ENCODE measurements around the gene NAA16. TPM values are rescaled to one million over a fixed set of nuclear protein-coding genes. Genes with fewer than 3 reads are reported as not detected.
"Not testable (repeated sequence)": the region's sequence is repeated elsewhere in the genome, so short reads cannot be mapped to it uniquely, and the experiment has no call there.

The NAA16 gene
- polyA plus RNA-seq, 4 donors: 5.1 to 20.8 (median 6.4) TPM

- H3K4me1 ChIP-seq (ENCODE audit: control insufficient read depth in 3 of 3, insufficient read depth in 2 of 3, low read depth in 1 of 3, low read length in 2 of 3); H3K27me3 ChIP-seq (ENCODE audit: control insufficient read depth in 3 of 3, insufficient read depth in 3 of 3, low read length in 3 of 3); FAIRE-seq; H3K27ac ChIP-seq (ENCODE audit: low read depth in 1 of 3, low read length in 2 of 3); H3K36me3 ChIP-seq (ENCODE audit: control insufficient read depth in 3 of 3, insufficient read depth in 2 of 3, low read depth in 1 of 3, low read length in 3 of 3); H3K4me3 ChIP-seq (ENCODE audit: low read depth in 1 of 3, low read length in 3 of 3); H3K9me3 ChIP-seq (ENCODE audit: control insufficient read depth in 2 of 2, insufficient read depth in 1 of 2, low read depth in 1 of 2, low read length in 1 of 2); DNase-seq: not testable (repeated sequence)
- 85 to 90% (median 88%) methylated on average over 12 to 13 of the region's 13 CpGs for WGBS, 3 donors
Measured at GRCh38 chr13:41423259-41423658, 112.2 kb downstream of the NAA16 start.

DNA sequence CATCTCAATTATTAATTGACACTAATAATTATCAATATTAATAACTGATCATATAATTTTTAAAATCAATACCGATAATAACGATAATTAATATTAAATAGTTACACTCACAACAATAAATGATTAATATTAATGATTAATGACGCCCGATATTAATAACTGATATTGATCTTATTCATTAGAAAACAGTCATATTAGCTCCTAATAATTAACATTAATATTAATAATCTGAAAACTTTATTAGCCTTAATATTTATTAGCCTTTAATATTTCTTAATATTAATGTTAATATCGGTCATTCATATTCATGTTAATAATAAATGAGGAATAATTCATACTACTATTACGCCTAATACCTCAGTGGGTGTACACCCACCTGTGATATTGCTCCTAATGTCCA, 113.6 kb downstream of the NAA16 start:
- not testable (repeated sequence) for H3K4me1 ChIP-seq (ENCODE audit: control insufficient read depth in 3 of 3, insufficient read depth in 2 of 3, low read depth in 1 of 3, low read length in 2 of 3); H3K27ac ChIP-seq (ENCODE audit: low read depth in 1 of 3, low read length in 2 of 3); H3K36me3 ChIP-seq (ENCODE audit: control insufficient read depth in 3 of 3, insufficient read depth in 2 of 3, low read depth in 1 of 3, low read length in 3 of 3); DNase-seq; H3K4me3 ChIP-seq (ENCODE audit: low read depth in 1 of 3, low read length in 3 of 3)
- WGBS, 3 donors: 94 to 97% (median 95%) methylated on average over 6 of the region's 6 CpGs
- Histone ChIP-seq H3K9me3 (ENCODE audit: control insufficient read depth in 2 of 2, insufficient read depth in 1 of 2, low read depth in 1 of 2, low read length in 1 of 2) (peaks cover 0 to 11% of the 10 kb centered on the region in 2 donors), H3K27me3 (ENCODE audit: control insufficient read depth in 3 of 3, insufficient read depth in 3 of 3, low read length in 3 of 3) (peaks cover 0 to 11% (median 4%) of the 10 kb centered on the region in 3 donors)
- peak; percentile 68 for FAIRE-seq

- FAIRE-seq: no peak
- 77 to 87% (median 80%) methylated on average over 20 to 22 of the region's 22 CpGs for WGBS, 3 donors
- no peak for DNase-seq
Measured at GRCh38 chr13:41426047-41426446, 115.0 kb downstream of the NAA16 start.

More at GRCh38 chr13:41426047-41426446, 115.0 kb downstream of the NAA16 start:
- Histone ChIP-seq H3K4me1 (ENCODE audit: control insufficient read depth in 3 of 3, insufficient read depth in 2 of 3, low read depth in 1 of 3, low read length in 2 of 3) (no peaks in the 10 kb centered on the region), H3K4me3 (ENCODE audit: low read depth in 1 of 3, low read length in 3 of 3) (no peak overlapping the region), H3K27me3 (ENCODE audit: control insufficient read depth in 3 of 3, insufficient read depth in 3 of 3, low read length in 3 of 3) (peaks cover 0 to 11% (median 4%) of the 10 kb centered on the region in 3 donors), H3K27ac (ENCODE audit: low read depth in 1 of 3, low read length in 2 of 3) (no peak overlapping the region), H3K9me3 (ENCODE audit: control insufficient read depth in 2 of 2, insufficient read depth in 1 of 2, low read depth in 1 of 2, low read length in 1 of 2) (peaks cover 0 to 11% of the 10 kb centered on the region in 2 donors), H3K36me3 (ENCODE audit: control insufficient read depth in 3 of 3, insufficient read depth in 2 of 3, low read depth in 1 of 3, low read length in 3 of 3) (no peaks in the 10 kb centered on the region)

Other genes starting within 250 kb of the NAA16 start
- 10 to 100 TPM in 3 of 4 donors, 1 to 10 TPM in 1; 9.1 to 17.9 (median 13.0) TPM for gene WBP4, start 249.8 kb upstream of the NAA16 start, polyA plus RNA-seq
- 1 to 10 TPM in 2 of 4 donors, under 1 TPM in 2; 0.81 to 9.1 (median 2.1) TPM for gene KBTBD6, start 178.5 kb upstream of the NAA16 start, polyA plus RNA-seq
- 10 to 100 TPM in 1 of 4 donors, 1 to 10 TPM in 3; 1.1 to 10.4 (median 3.0) TPM for gene KBTBD7, start 116.7 kb upstream of the NAA16 start, polyA plus RNA-seq
- gene MTRF1, start 47.7 kb upstream of the NAA16 start, polyA plus RNA-seq: 10 to 100 TPM in 3 of 4 donors, 1 to 10 TPM in 1; 10.0 to 14.9 (median 12.5) TPM
- 10 to 100 TPM in 1 of 4 donors, 1 to 10 TPM in 3; 2.2 to 10.8 (median 7.2) TPM for gene RGCC, start 146.3 kb downstream of the NAA16 start, polyA plus RNA-seq

Data from small intestine (tissue), 7 donors.